ENCODE results near the gene ZNFX1. TPM values are rescaled to one million over a fixed set of nuclear protein-coding genes. Genes with fewer than 3 reads are reported as not detected.

ZNFX1 gene
- total RNA-seq, 3 donors from 2014 or later (not counting 1 experiment from before 2014, with no cell fraction given), result 55.8 to 58.5 (median 57.8) TPM

- intact Hi-C loops (cut with micrococcal nuclease), result no loop called here
- ATAC-seq, result no peak
- Histone ChIP-seq H3K36me3 (ENCODE audit: control insufficient read depth, insufficient read depth, low read length) (no peaks in the 10 kb centered on the region), H3K27me3 (ENCODE audit: control insufficient read depth, insufficient read depth, low read length) (no peaks in the 10 kb centered on the region), H3K4me1 (ENCODE audit: control insufficient read depth, insufficient read depth, low read length) (no peaks in the 10 kb centered on the region), H3K4me3 (ENCODE audit: low read length) (no peak overlapping the region), H3K27ac (ENCODE audit: low read length) (no peak overlapping the region), H3K9me3 (ENCODE audit: control insufficient read depth, insufficient read depth, low read length) (peaks cover 3% of the 10 kb centered on the region)
- TF ChIP-seq CTCF (IDR thresholded peaks at IDR 0.05), result no peak
- Mint-ChIP-seq H3K9me3 (no peaks in the 10 kb centered on the region), H3K4me3 (no peak overlapping the region), H3K36me3 (no peaks in the 10 kb centered on the region), H3K27me3 (ENCODE audit: low read depth in 2 of 2) (no peaks in the 10 kb centered on the region), H3K27ac (no peak overlapping the region), H3K4me1 (no peaks in the 10 kb centered on the region)
- WGBS (ENCODE audit: insufficient coverage), result 100% methylated on average over 1 of the region's 1 CpG
- DNase-seq, result no peak
Observed at GRCh38 chr20:49210101-49210756, 67.6 kb downstream of the ZNFX1 start.

- no peaks in the 10 kb centered on the region for H3K9me3 Mint-ChIP-seq
- Histone ChIP-seq H3K36me3 (ENCODE audit: control insufficient read depth, insufficient read depth, low read length) (no peaks in the 10 kb centered on the region), H3K9me3 (ENCODE audit: control insufficient read depth, insufficient read depth, low read length) (peaks cover 3% of the 10 kb centered on the region), H3K4me1 (ENCODE audit: control insufficient read depth, insufficient read depth, low read length) (no peaks in the 10 kb centered on the region), H3K4me3 (ENCODE audit: low read length) (no peak overlapping the region), H3K27ac (ENCODE audit: low read length) (no peak overlapping the region), H3K27me3 (ENCODE audit: control insufficient read depth, insufficient read depth, low read length) (no peaks in the 10 kb centered on the region)
- no peaks in the 10 kb centered on the region for H3K4me1 Mint-ChIP-seq
- no peak overlapping the region for H3K4me3 Mint-ChIP-seq
- no peaks in the 10 kb centered on the region for H3K27me3 Mint-ChIP-seq (ENCODE audit: low read depth in 2 of 2)
- intact Hi-C loops (cut with micrococcal nuclease), result no loop called here
- DNase-seq, result no peak
- H3K36me3 Mint-ChIP-seq, result no peaks in the 10 kb centered on the region
- WGBS (ENCODE audit: insufficient coverage), result 95% methylated on average over 6 of the region's 6 CpGs
- ATAC-seq, result no peak
- H3K27ac Mint-ChIP-seq, result no peak overlapping the region
- TF ChIP-seq CTCF (IDR thresholded peaks at IDR 0.05), result no peak
Observed at GRCh38 chr20:49207076-49207475, 70.8 kb downstream of the ZNFX1 start.

GRCh38 chr20:49203746-49204145 is 74.1 kb downstream of the ZNFX1 start:
- H3K27me3 Mint-ChIP-seq (ENCODE audit: low read depth in 2 of 2), result no peaks in the 10 kb centered on the region
- no peak for ATAC-seq
- WGBS (ENCODE audit: insufficient coverage), result 93% methylated on average over 8 of the region's 9 CpGs
- no peak for DNase-seq
- no peaks in the 10 kb centered on the region for H3K27me3 ChIP-seq (ENCODE audit: control insufficient read depth, insufficient read depth, low read length)
- intact Hi-C loops (cut with micrococcal nuclease), result no loop called here
- no peaks in the 10 kb centered on the region for H3K9me3 Mint-ChIP-seq
- no peak overlapping the region for H3K27ac ChIP-seq (ENCODE audit: low read length)
- H3K4me3 ChIP-seq (ENCODE audit: low read length), result no peak overlapping the region
- no peaks in the 10 kb centered on the region for H3K4me1 ChIP-seq (ENCODE audit: control insufficient read depth, insufficient read depth, low read length)
- no peak for TF ChIP-seq CTCF (IDR thresholded peaks at IDR 0.05)
- no peak overlapping the region for H3K27ac Mint-ChIP-seq
- no peak overlapping the region for H3K4me3 Mint-ChIP-seq
- H3K9me3 ChIP-seq (ENCODE audit: control insufficient read depth, insufficient read depth, low read length), result no peaks in the 10 kb centered on the region
- H3K36me3 Mint-ChIP-seq, result no peaks in the 10 kb centered on the region
- H3K36me3 ChIP-seq (ENCODE audit: control insufficient read depth, insufficient read depth, low read length), result no peaks in the 10 kb centered on the region
- no peaks in the 10 kb centered on the region for H3K4me1 Mint-ChIP-seq

GRCh38 chr20:49203011-49203410 is 74.8 kb downstream of the ZNFX1 start:
- Mint-ChIP-seq H3K27ac (no peak overlapping the region), H3K27me3 (ENCODE audit: low read depth in 2 of 2) (no peaks in the 10 kb centered on the region), H3K9me3 (no peaks in the 10 kb centered on the region), H3K4me3 (no peak overlapping the region), H3K36me3 (no peaks in the 10 kb centered on the region), H3K4me1 (no peaks in the 10 kb centered on the region)
- Histone ChIP-seq H3K4me3 (ENCODE audit: low read length) (no peak overlapping the region), H3K36me3 (ENCODE audit: control insufficient read depth, insufficient read depth, low read length) (no peaks in the 10 kb centered on the region), H3K27ac (ENCODE audit: low read length) (no peak overlapping the region), H3K4me1 (ENCODE audit: control insufficient read depth, insufficient read depth, low read length) (no peaks in the 10 kb centered on the region), H3K27me3 (ENCODE audit: control insufficient read depth, insufficient read depth, low read length) (no peaks in the 10 kb centered on the region), H3K9me3 (ENCODE audit: control insufficient read depth, insufficient read depth, low read length) (no peaks in the 10 kb centered on the region)
- ATAC-seq (no peak), DNase-seq (no peak)
- intact Hi-C loops (cut with micrococcal nuclease), result no loop called here
- 91% methylated on average over 7 of the region's 7 CpGs for WGBS (ENCODE audit: insufficient coverage)
- no peak for TF ChIP-seq CTCF (IDR thresholded peaks at IDR 0.05)

All from natural killer cell (primary cell).